ENCODE measurements around the gene RGCC.

Gene RGCC

GRCh38 chr13:41516166-41516565 lies 58.8 kb downstream of the RGCC start:
- no peak for DNase-seq (ENCODE audit: low read depth)

GRCh38 chr13:41516760-41517159 lies 59.4 kb downstream of the RGCC start:
- no peak for DNase-seq (ENCODE audit: low read depth)

- DNase-seq (ENCODE audit: low read depth): no peak
Measured at GRCh38 chr13:41520016-41520659, 62.8 kb downstream of the RGCC start.
